OCI-LY3 (cell line): Measurements from ENCODE around the gene PRPF40B.

Experiments used
- EZH2phosphoT487 ChIP-seq: fragments of 200-600 bp; shearing (Covaris generic); IDR thresholded peaks from 2 replicates; pipeline ENCODE4 v1.6.1; 2018; ENCODE audit warnings: antibody characterized with exemption, mixed run types, low read depth
- TF ChIP-seq, protein P1 (sequence below): fragments of 200-600, 300-600 bp; sonication (generic); IDR thresholded peaks from 2 replicates; pipeline ENCODE4 v1.5.1; 2014; ENCODE audit warnings: antibody characterized with exemption, low read length, low read depth

DNA sequence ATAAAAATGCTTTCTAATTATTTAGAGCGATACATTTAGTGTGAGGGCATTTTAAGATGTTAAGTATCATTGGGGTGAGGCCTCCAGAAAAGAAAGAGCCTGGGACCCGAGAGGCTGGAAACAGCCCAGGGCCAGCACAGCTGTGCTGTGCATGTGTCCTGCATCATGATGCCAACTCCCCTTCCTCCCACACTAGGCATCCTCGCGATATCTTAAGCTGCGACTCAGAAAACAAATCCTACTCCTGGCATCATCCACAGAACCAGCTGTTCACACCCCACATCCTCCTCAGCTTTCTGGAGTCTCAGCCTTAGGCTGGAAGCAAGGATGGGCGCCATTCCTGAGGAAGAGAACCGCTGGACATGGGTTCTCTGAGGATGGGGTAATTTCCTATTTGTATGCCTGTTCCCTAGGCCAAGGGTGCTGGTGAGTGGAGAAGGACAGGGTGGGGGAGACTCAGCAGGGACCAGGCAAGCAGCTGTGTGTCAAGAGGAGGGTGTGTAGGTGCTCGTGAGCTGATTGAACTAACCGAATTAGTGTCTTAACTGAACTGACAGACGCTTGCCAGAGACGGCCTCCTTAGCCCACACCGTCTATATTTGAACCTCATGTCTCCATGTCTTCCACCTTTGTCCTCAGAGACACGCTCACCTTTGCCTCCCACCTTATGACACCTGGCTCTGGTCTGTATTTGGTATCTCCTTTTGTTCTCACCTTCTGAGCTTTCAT lies 39.8 kb upstream of the PRPF40B start:
- TF ChIP-seq, protein P1, sequence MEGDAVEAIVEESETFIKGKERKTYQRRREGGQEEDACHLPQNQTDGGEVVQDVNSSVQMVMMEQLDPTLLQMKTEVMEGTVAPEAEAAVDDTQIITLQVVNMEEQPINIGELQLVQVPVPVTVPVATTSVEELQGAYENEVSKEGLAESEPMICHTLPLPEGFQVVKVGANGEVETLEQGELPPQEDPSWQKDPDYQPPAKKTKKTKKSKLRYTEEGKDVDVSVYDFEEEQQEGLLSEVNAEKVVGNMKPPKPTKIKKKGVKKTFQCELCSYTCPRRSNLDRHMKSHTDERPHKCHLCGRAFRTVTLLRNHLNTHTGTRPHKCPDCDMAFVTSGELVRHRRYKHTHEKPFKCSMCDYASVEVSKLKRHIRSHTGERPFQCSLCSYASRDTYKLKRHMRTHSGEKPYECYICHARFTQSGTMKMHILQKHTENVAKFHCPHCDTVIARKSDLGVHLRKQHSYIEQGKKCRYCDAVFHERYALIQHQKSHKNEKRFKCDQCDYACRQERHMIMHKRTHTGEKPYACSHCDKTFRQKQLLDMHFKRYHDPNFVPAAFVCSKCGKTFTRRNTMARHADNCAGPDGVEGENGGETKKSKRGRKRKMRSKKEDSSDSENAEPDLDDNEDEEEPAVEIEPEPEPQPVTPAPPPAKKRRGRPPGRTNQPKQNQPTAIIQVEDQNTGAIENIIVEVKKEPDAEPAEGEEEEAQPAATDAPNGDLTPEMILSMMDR = no peak
- TF ChIP-seq EZH2phosphoT487 = no peak
